ENCODE results near the gene RNF20.

The RNF20 gene

DNA sequence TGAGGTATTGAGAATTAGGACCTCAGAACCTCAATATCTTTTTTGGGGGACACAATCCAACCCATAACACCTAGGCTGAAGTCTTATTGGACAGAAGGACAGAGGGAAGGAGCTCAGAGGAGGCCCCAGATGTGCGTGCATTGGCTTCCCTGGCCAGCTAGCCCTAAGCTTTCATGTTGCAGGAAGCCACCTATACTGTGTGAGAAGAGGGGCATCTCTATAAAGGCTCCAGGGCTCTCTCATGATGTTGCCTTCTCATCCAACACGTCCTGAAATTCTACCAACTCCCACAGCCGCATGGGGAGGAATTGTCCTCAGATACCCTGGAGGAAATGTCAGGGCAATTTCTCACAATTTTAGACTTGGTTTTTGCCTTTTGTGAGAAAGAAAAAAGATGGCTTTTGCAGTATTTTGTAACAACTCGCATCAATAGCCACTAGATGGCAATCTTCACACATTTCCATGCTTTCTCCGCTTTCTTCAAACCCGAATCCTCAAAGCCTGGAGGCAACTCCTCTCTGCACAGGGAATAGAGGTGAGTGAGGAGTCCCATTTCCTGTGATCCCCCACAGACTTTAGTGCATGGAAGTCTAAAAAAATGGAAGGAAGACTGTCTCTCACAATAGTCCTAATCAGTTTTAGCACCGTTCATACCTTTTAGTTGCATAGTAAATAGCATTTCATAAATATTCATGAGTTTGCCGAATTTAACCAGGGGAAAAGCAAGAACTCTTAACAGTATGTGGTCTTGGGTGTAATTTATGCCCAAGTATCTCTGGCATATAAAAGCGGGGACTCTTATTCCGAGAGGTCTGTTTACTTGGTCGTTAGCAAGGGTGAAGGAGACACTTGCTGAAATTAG, 68.5 kb downstream of the RNF20 start:
- Histone ChIP-seq H3K9me3 (ENCODE audit: insufficient read depth, low read length, severe bottlenecking) (no peaks in the 10 kb centered on the region), H3K4me1 (ENCODE audit: insufficient read depth, low read length) (no peaks in the 10 kb centered on the region), H3K36me3 (ENCODE audit: insufficient read depth, low read length) (no peaks in the 10 kb centered on the region), H3K4me3 (ENCODE audit: low read depth in 1 of 2, low read length in 2 of 2) (no peak overlapping the region), H3K79me2 (ENCODE audit: insufficient read depth, low read length) (no peaks in the 10 kb centered on the region), H2AFZ (ENCODE audit: low read depth, low read length) (no peak overlapping the region), H3K9ac (ENCODE audit: low read depth, low read length) (no peak overlapping the region), H3K4me2 (ENCODE audit: insufficient read depth, low read length) (no peak overlapping the region), H4K20me1 (ENCODE audit: insufficient read depth, low read length) (no peaks in the 10 kb centered on the region), H3K27ac (ENCODE audit: low read length) (no peak overlapping the region), H3K27me3 (ENCODE audit: insufficient read depth, low read length, poor library complexity) (no peaks in the 10 kb centered on the region)
- DNase-seq (peak; percentile 6), ATAC-seq (ENCODE audit: insufficient read depth, low read depth) (no peak; the same call in 2 of the 3 replicates)
- TF ChIP-seq, protein P1, sequence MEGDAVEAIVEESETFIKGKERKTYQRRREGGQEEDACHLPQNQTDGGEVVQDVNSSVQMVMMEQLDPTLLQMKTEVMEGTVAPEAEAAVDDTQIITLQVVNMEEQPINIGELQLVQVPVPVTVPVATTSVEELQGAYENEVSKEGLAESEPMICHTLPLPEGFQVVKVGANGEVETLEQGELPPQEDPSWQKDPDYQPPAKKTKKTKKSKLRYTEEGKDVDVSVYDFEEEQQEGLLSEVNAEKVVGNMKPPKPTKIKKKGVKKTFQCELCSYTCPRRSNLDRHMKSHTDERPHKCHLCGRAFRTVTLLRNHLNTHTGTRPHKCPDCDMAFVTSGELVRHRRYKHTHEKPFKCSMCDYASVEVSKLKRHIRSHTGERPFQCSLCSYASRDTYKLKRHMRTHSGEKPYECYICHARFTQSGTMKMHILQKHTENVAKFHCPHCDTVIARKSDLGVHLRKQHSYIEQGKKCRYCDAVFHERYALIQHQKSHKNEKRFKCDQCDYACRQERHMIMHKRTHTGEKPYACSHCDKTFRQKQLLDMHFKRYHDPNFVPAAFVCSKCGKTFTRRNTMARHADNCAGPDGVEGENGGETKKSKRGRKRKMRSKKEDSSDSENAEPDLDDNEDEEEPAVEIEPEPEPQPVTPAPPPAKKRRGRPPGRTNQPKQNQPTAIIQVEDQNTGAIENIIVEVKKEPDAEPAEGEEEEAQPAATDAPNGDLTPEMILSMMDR (IDR thresholded peaks at IDR 0.05; ENCODE audit: borderline replicate concordance, extremely low read depth, low read length, poor library complexity, severe bottlenecking), result peak; percentile 63
- no peak for TF ChIP-seq EZH2 (IDR thresholded peaks at IDR 0.05; ENCODE audit: borderline replicate concordance, low read depth, low read length, severe bottlenecking)

DNA sequence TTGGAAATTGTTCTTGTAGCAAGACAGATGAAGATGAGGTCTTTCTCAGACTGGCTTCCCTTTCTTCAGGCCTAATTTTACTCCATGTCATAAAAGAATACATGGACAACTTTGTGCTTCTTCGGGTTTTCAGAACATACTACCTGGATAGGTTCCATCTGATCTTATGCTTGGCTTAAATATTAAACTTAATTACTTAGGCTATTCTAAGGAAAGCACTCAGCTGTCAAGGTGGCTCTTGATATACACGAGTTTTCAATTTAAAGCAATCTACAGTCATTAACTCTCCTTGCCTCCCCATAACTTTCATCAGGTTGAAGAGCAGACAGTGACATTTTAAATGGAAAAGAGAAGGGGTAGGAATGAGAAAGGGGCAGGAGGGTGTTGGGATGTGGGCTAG, 70.6 kb downstream of the RNF20 start:
- DNase-seq (no peak), ATAC-seq (ENCODE audit: insufficient read depth, low read depth) (no peak)
- Histone ChIP-seq H3K4me2 (ENCODE audit: insufficient read depth, low read length) (no peak overlapping the region), H3K9ac (ENCODE audit: low read depth, low read length) (no peak overlapping the region), H4K20me1 (ENCODE audit: insufficient read depth, low read length) (no peaks in the 10 kb centered on the region), H3K9me3 (ENCODE audit: insufficient read depth, low read length, severe bottlenecking) (no peaks in the 10 kb centered on the region), H3K36me3 (ENCODE audit: insufficient read depth, low read length) (no peaks in the 10 kb centered on the region), H3K79me2 (ENCODE audit: insufficient read depth, low read length) (no peaks in the 10 kb centered on the region), H2AFZ (ENCODE audit: low read depth, low read length) (no peak overlapping the region), H3K27me3 (ENCODE audit: insufficient read depth, low read length, poor library complexity) (no peaks in the 10 kb centered on the region), H3K27ac (ENCODE audit: low read length) (no peak overlapping the region), H3K4me1 (ENCODE audit: insufficient read depth, low read length) (no peaks in the 10 kb centered on the region), H3K4me3 (ENCODE audit: low read depth in 1 of 2, low read length in 2 of 2) (no peak overlapping the region)
- no peak for TF ChIP-seq EZH2 (IDR thresholded peaks at IDR 0.05; ENCODE audit: borderline replicate concordance, low read depth, low read length, severe bottlenecking)

DNA sequence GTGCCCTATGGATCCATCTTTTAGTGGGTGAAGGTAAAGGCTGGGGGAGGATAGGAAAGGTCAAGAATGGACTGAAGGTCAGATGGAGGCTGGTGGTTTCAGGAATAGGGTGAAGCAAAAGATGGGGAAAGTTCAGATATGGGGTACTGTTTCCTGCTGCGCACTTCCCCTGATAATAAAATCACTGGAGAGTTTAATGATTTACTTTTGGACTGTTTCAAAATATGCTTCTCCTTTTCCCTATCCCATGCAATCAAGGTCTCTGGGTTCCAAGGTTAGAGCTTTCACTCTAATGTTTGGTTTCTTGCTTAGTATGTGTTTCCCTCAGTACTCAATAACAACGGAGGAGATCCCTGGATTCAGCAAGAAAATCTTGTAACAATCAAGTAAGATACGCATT, 71.9 kb downstream of the RNF20 start:
- H3K36me3 ChIP-seq (ENCODE audit: insufficient read depth, low read length), result no peaks in the 10 kb centered on the region
- no peak overlapping the region for H3K27ac ChIP-seq (ENCODE audit: low read length)
- no peak for ATAC-seq (ENCODE audit: insufficient read depth, low read depth)
- no peaks in the 10 kb centered on the region for H3K79me2 ChIP-seq (ENCODE audit: insufficient read depth, low read length)
- no peak overlapping the region for H2AFZ ChIP-seq (ENCODE audit: low read depth, low read length)
- TF ChIP-seq EZH2 (IDR thresholded peaks at IDR 0.05; ENCODE audit: borderline replicate concordance, low read depth, low read length, severe bottlenecking), result no peak
- TF ChIP-seq, protein P1 (IDR thresholded peaks at IDR 0.05; ENCODE audit: borderline replicate concordance, extremely low read depth, low read length, poor library complexity, severe bottlenecking), result no peak
- H3K4me2 ChIP-seq (ENCODE audit: insufficient read depth, low read length), result no peak overlapping the region
- no peaks in the 10 kb centered on the region for H3K4me1 ChIP-seq (ENCODE audit: insufficient read depth, low read length)
- no peaks in the 10 kb centered on the region for H4K20me1 ChIP-seq (ENCODE audit: insufficient read depth, low read length)
- H3K4me3 ChIP-seq (ENCODE audit: low read depth in 1 of 2, low read length in 2 of 2), result no peak overlapping the region
- DNase-seq, result no peak
- H3K9ac ChIP-seq (ENCODE audit: low read depth, low read length), result no peak overlapping the region
- H3K27me3 ChIP-seq (ENCODE audit: insufficient read depth, low read length, poor library complexity), result no peaks in the 10 kb centered on the region
- no peaks in the 10 kb centered on the region for H3K9me3 ChIP-seq (ENCODE audit: insufficient read depth, low read length, severe bottlenecking)

Measured in DND-41 (cell line).